Activated CD8-positive, alpha-beta T cell treated with anti-CD3 and anti-CD28 coated beads for 36 hours (primary cell): ENCODE data around the gene ADGRV1. TPM values are rescaled to one million over a fixed set of nuclear protein-coding genes. Genes with fewer than 3 reads are reported as not detected.

Experiments used
- ATAC-seq: fragments of 200-7000 bp; cut with Tn5 transposase; one replicate; pipeline ENCODE4 v1.10.0; 2021; ENCODE audit warnings: mild to moderate bottlenecking, moderate library complexity
- CTCF ChIA-PET: fragments of 350-600 bp; sonication (Branson Sonifier 250); formaldehyde crosslinking; loops from one replicate; lab custom pipeline; 2021; ENCODE audit warnings: antibody characterized with exemption; lab: Charles Lee
- POLR2A ChIA-PET: fragments of 350-600 bp; sonication (Branson Sonifier 250); formaldehyde crosslinking; loops from one replicate; lab custom pipeline; 2021; ENCODE audit warnings: antibody characterized with exemption; lab: Charles Lee
- DNase-seq: peaks from one replicate; pipeline ENCODE4 v3.0.0-alpha.2; 2020
- H3K27ac Mint-ChIP-seq: one replicate; pipeline ENCODE4 v1.8.0; 2021; ENCODE audit warnings: mild to moderate bottlenecking, mixed read lengths
- H3K27me3 Mint-ChIP-seq: one replicate; pipeline ENCODE4 v1.8.0; 2021; ENCODE audit warnings: mixed read lengths
- H3K36me3 Mint-ChIP-seq: one replicate; pipeline ENCODE4 v1.8.0; 2021; ENCODE audit warnings: low read depth, mixed read lengths
- H3K4me1 Mint-ChIP-seq: one replicate; pipeline ENCODE4 v1.8.0; 2021; ENCODE audit warnings: low read depth, mixed read lengths
- H3K4me3 Mint-ChIP-seq: one replicate; pipeline ENCODE4 v1.8.0; 2021; ENCODE audit warnings: mild to moderate bottlenecking, moderate library complexity, mixed read lengths
- H3K9me3 Mint-ChIP-seq: one replicate; pipeline ENCODE4 v1.8.0; 2021; ENCODE audit warnings: mixed read lengths
- CTCF ChIP-seq: fragments of 200-600 bp; IDR thresholded peaks from one replicate; pipeline ENCODE4 v1.8.0; 2022; ENCODE audit warnings: antibody characterized with exemption, mild to moderate bottlenecking
- intact Hi-C: fragments of 100-400 bp; cut with micrococcal nuclease; formaldehyde crosslinking; loops from one replicate; pipeline ENCODE4 v1.10.0; 2022
- total RNA-seq, 2 experiments: library from RNA; stranded (reverse); gene quantifications; one replicate each; pipeline ENCODE4 v1.2.3, GENCODE V29; 2021

Gene ADGRV1
- total RNA-seq, 2 experiments from 2014 or later = 0.18 TPM; not detected in 1

GRCh38 chr5:91150636-91151035 lies 592.0 kb downstream of the ADGRV1 start:
- peaks cover 7% of the 10 kb centered on the region for H3K27me3 Mint-ChIP-seq
- H3K9me3 Mint-ChIP-seq = no peaks in the 10 kb centered on the region
- TF ChIP-seq CTCF = no peak
- no peak for ATAC-seq
- no peaks in the 10 kb centered on the region for H3K36me3 Mint-ChIP-seq
- ChIA-PET POLR2A (interaction anchor here (0.6 to 0.9 kb wide), 2 partner anchors 132 to 287 kb away, joined by 3 read pairs; no protein-coding TSS in a partner anchor), CTCF (no interaction called here)
- intact Hi-C loops = no loop called here
- no peak for DNase-seq
- peaks cover 9% of the 10 kb centered on the region for H3K4me1 Mint-ChIP-seq
- no peak overlapping the region for H3K27ac Mint-ChIP-seq
- no peak overlapping the region for H3K4me3 Mint-ChIP-seq

- H3K4me1 Mint-ChIP-seq = peaks cover 9% of the 10 kb centered on the region
- no peak overlapping the region for H3K27ac Mint-ChIP-seq
- intact Hi-C loops = no loop called here
- ChIA-PET CTCF (interaction anchor here (0.6 to 1.1 kb wide), 2 partner anchors 9 to 256 kb away, joined by 3 to 4 read pairs; no protein-coding TSS in a partner anchor), POLR2A (interaction anchor here (1.0 kb wide), 1 partner anchor 231 kb away, joined by 3 read pairs; the partner anchor contains the start of gene ARRDC3)
- H3K9me3 Mint-ChIP-seq = no peaks in the 10 kb centered on the region
- ATAC-seq (no peak), DNase-seq (no peak)
- peaks cover 7% of the 10 kb centered on the region for H3K27me3 Mint-ChIP-seq
- no peak for TF ChIP-seq CTCF
- no peaks in the 10 kb centered on the region for H3K36me3 Mint-ChIP-seq
- no peak overlapping the region for H3K4me3 Mint-ChIP-seq
Observed at GRCh38 chr5:91151947-91152346, 593.4 kb downstream of the ADGRV1 start.

GRCh38 chr5:91154338-91154737 lies 595.7 kb downstream of the ADGRV1 start:
- Mint-ChIP-seq H3K4me3 (no peak overlapping the region), H3K9me3 (no peaks in the 10 kb centered on the region), H3K36me3 (no peaks in the 10 kb centered on the region), H3K27me3 (peaks cover 3% of the 10 kb centered on the region), H3K27ac (no peak overlapping the region), H3K4me1 (peaks cover 10% of the 10 kb centered on the region)
- intact Hi-C loops = no loop called here
- ChIA-PET POLR2A (no interaction called here), CTCF (no interaction called here)
- ATAC-seq (no peak), DNase-seq (no peak)
- no peak for TF ChIP-seq CTCF

GRCh38 chr5:91155274-91155673 lies 596.7 kb downstream of the ADGRV1 start:
- Mint-ChIP-seq H3K27ac (no peak overlapping the region), H3K27me3 (peaks cover 1% of the 10 kb centered on the region), H3K4me1 (peaks cover 6% of the 10 kb centered on the region), H3K9me3 (no peaks in the 10 kb centered on the region), H3K36me3 (no peaks in the 10 kb centered on the region), H3K4me3 (no peak overlapping the region)
- no peak for DNase-seq
- no peak for TF ChIP-seq CTCF
- ATAC-seq = no peak
- intact Hi-C loops = no loop called here
- ChIA-PET POLR2A (no interaction called here), CTCF (no interaction called here)

GRCh38 chr5:91156242-91156641 lies 597.6 kb downstream of the ADGRV1 start:
- H3K4me3 Mint-ChIP-seq = no peak overlapping the region
- POLR2A ChIA-PET = no interaction called here
- H3K36me3 Mint-ChIP-seq = no peaks in the 10 kb centered on the region
- ATAC-seq (no peak), DNase-seq (no peak)
- H3K27ac Mint-ChIP-seq = no peak overlapping the region
- CTCF ChIA-PET = interaction anchor here (1.1 to 1.2 kb wide), 2 partner anchors 229 to 263 kb away, joined by 3 to 4 read pairs; no protein-coding TSS in a partner anchor
- H3K9me3 Mint-ChIP-seq = no peaks in the 10 kb centered on the region
- no peaks in the 10 kb centered on the region for H3K27me3 Mint-ChIP-seq
- H3K4me1 Mint-ChIP-seq = peaks cover 2% of the 10 kb centered on the region
- intact Hi-C loops = no loop called here
- TF ChIP-seq CTCF = no peak
